NCI-H2081 treated with DMSO at 0.1 percent for 48 hours (cell line): ENCODE data around the gene MKRN1.
A peak's percentile ranks its signal among the peaks of the same experiment; 100 is the strongest.
"Not testable (repeated sequence)": the region's sequence is repeated elsewhere in the genome, so short reads cannot be mapped to it uniquely, and the experiment has no call there.

Experiments used
- DNase-seq: peaks from one replicate; lab custom pipeline; 2025; lab: John Stamatoyannopoulos, UW

The MKRN1 gene

GRCh38 chr7:140435252-140435895 is 43.9 kb downstream of the MKRN1 start:
- no peak for DNase-seq

DNA sequence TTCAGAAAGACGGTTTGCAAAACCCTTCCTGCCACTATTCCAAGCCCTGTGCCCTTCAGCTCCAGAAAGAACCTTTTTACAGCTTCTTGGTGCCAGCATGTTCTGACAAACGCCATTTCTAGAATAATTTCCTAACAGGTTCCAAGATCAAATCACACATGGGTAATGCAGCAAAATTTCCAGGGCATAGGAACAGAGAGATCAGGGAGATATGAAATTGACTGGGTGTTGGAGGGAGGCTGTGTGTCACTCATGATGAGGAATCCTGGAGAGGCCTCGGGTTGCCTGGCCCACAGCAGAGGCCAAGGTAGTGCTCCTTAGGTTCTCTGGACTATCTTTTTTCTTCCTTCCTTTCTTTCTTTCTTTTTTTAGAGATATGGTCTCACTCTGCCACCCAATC is 45.9 kb downstream of the MKRN1 start:
- no peak for DNase-seq

DNA sequence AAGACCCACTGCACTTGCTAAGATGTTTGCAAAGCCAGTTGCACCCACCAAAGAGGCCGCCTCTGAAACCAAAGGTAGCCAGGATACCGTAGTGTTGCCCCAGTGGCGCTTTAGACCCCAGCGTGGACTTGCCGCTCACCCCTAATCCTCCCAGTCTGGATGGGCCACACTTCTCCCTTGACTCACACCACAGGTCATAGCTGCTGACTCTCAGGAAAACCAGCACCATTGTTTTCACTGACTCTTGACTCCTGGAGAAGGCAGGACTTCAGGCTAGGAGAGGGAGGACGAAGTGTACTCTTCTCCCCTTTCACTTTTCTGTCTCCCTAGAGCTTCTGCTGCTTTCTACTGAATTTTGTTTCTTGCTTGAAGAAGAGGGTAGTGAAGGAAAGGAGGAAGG is 53.2 kb downstream of the MKRN1 start:
- DNase-seq = no peak

- DNase-seq = no peak
Measured at GRCh38 chr7:140425718-140426117, 53.6 kb downstream of the MKRN1 start.

DNA sequence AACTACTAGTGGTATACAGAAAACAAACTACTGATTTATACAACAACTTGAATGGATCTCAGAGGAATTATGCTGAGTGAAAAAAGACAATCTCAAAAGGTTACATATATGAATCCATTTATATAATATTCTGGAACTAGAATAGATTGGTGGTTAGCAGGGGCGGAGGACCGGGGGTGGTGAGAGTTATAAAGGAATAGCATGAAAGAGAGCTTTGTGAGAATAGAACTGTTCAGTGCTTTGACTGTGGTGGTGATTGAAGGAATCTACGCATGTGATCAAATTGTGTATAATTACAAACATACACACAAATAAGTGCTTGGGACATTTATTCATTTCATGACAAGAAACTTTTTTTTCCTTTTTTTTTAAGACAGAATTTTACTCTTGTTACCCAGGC is 55.8 kb downstream of the MKRN1 start:
- no peak for DNase-seq

- DNase-seq = no peak
Measured at GRCh38 chr7:140421521-140421920, 57.8 kb downstream of the MKRN1 start.

DNA sequence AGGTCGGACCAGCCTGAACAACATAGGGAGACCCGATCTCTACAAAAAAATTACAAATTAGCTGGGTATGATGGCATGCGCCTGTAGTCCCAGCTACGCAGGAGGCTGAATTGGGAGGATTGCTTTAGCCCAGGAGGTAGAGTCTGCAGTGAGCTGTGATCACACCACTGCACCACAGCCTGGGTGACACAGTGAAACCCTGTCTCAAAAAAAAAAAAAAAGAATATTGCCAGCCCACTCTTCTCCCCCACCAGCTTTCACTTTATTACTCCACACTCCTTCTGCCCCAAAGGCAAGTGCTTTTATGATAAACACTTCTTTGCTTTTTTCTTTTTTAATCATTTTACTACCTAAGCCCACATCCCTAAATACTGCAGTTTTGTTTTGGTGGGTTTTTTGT is 60.7 kb downstream of the MKRN1 start:
- DNase-seq = no peak

- peak; percentile 52 for DNase-seq
Measured at GRCh38 chr7:140418156-140418472, 61.2 kb downstream of the MKRN1 start.

DNA sequence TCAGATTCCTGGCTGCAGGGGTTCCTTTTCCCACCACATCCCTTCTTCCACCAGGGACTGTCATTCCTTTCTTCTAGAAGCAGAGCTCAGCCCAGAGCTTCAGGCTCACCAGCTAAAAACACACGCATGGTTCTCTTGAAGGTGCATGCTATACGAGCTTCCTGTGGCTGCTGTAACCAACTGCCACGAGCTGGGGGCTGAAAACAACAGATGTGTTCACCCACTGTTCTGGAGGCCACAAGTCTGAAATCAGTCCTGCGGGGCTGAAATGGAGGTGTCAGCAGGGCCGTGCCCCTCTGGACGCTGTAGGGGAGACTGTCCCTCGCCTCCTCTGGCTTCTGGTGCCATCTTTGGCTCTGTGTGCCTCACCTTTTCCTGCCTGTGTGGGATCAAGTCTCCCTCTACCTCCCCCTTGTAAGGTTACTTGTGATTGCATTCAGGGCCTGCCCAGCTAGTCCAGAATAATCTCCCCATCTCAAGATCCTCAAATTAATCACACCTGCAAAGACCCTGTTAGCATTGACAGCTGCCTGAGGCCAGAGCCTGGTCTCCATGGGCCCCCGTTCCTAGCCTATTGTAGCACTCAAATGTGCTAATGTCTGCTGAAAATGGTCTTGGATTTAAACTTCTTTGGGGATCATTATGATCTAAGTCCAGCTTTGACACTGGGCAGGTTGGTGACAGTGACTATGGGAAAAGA is 61.7 kb downstream of the MKRN1 start:
- no peak for DNase-seq

GRCh38 chr7:140416560-140416959 is 62.7 kb downstream of the MKRN1 start:
- no peak for DNase-seq

DNA sequence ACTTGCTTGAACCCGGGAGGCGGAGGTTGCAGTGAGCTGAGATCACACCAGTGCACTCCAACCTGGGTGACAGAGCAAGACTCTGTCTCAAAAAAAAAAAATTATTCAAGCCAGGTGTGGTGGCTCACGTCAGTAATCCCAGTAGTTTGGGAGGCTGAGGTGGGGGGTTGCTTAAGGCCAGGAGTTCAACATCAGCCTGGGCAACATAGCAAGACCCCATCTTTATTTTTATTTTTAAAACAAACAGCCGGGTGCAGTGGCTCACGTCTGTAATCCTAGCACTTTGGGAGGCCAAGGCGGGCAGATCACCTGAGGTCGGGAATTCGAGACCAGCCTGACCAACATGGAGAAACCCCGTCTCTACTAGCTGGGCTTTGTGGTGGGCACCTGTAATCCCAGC is 63.5 kb downstream of the MKRN1 start:
- not testable (repeated sequence) for DNase-seq

DNA sequence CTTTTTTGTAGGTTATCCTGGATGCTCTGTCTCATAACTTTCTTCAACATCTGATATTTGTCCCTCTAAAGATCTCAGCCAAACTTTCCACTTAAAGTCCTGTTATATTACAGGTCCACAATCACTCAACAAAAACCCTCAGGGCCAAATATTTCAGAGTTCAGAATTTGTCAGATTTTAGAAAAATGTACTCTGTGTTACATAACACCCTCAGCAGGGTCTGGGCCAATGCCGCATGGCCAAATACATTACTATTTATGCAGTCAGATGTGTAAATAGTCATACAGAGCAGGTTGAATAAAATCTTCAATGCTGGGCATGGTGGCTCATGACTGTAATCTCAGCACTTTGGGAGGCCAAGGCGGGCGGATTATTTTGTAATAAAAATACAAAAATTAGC is 63.9 kb downstream of the MKRN1 start:
- no peak for DNase-seq

GRCh38 chr7:140404565-140405065 is 74.7 kb downstream of the MKRN1 start:
- no peak for DNase-seq

DNA sequence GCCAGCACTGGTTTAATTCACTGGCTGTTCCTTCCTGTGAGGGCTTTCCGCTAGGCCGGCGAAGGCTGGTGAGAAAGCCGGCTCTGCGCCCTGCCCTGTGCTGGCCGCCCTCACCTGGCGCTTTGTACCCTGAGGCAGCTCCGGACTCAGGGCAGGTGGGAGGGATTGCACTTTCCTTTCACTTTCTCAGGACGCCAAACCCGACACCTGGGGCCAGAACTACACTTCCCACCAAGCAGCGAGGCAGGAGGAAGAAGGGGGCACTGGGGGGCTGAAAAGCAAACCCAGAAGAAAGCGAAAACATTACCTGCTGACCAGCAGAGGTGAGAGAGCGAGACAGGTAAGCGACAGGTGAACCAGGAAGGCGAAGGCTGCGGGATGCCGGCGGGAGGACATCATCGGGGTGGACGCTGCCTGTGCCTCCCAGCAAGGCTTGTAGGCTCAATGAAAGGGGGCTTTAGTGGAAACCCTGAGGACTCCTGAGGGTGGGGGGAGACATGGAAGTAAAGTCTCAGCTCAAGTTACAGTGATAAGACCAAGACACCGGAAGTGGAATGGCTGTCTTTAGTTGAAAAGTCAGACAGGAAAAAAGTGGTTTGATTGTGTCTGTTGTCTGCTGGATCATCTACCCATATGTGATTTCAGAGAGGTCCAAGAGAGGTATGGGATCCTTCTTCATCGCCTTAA is 75.3 kb downstream of the MKRN1 start, which contains the start of gene RAB19:
RAB19 (plus strand) TSS at position 181 of the 687 bp plus-strand sequence. CDS start 3,589 bp downstream, outside the sequence.
- no peak for DNase-seq
